GM19023 (cell line): ENCODE measurements around the gene CD247.

Source experiments
- ATAC-seq: cut with Tn5 transposase; IDR thresholded peaks from one replicate; pipeline ENCODE4 v1.9.1; 2021; ENCODE audit warnings: mild to moderate bottlenecking, moderate library complexity; ENCODE audit not compliant: unreplicated experiment

Gene CD247

GRCh38 chr1:167489571-167490340 is 28.6 kb downstream of the CD247 start:
- ATAC-seq: no peak

- ATAC-seq: no peak
These were observed 29.5 kb downstream of the CD247 start for GRCh38 chr1:167488786-167489185.

GRCh38 chr1:167487614-167488013 is 30.7 kb downstream of the CD247 start:
- ATAC-seq: no peak

GRCh38 chr1:167486090-167486824 is 32.1 kb downstream of the CD247 start:
- no peak for ATAC-seq

- no peak for ATAC-seq
These were observed 33.4 kb downstream of the CD247 start for GRCh38 chr1:167484726-167485502.

- ATAC-seq: no peak
These were observed 34.5 kb downstream of the CD247 start for GRCh38 chr1:167483790-167484189.

GRCh38 chr1:167482184-167482583 is 36.1 kb downstream of the CD247 start:
- no peak for ATAC-seq

- no peak for ATAC-seq
These were observed 38.9 kb downstream of the CD247 start for GRCh38 chr1:167479331-167479979.

- no peak for ATAC-seq
These were observed 40.3 kb downstream of the CD247 start for GRCh38 chr1:167477986-167478385.

- ATAC-seq: no peak
These were observed 42.3 kb downstream of the CD247 start for GRCh38 chr1:167476061-167476460.

GRCh38 chr1:167474191-167474641 is 44.1 kb downstream of the CD247 start:
- no peak for ATAC-seq

- ATAC-seq: no peak
These were observed 44.6 kb downstream of the CD247 start for GRCh38 chr1:167473761-167474160.

- no peak for ATAC-seq
These were observed 45.4 kb downstream of the CD247 start for GRCh38 chr1:167472752-167473521.

- ATAC-seq: no peak
These were observed 46.8 kb downstream of the CD247 start for GRCh38 chr1:167471568-167471967.

- no peak for ATAC-seq
These were observed 48.9 kb downstream of the CD247 start for GRCh38 chr1:167469280-167469965.

- ATAC-seq: no peak
These were observed 50.6 kb downstream of the CD247 start for GRCh38 chr1:167467752-167468151.

- no peak for ATAC-seq
These were observed 51.1 kb downstream of the CD247 start for GRCh38 chr1:167467126-167467710.

GRCh38 chr1:167465743-167466142 is 52.6 kb downstream of the CD247 start:
- no peak for ATAC-seq

GRCh38 chr1:167465018-167465417 is 53.3 kb downstream of the CD247 start:
- no peak for ATAC-seq
